ENCODE results near the gene AGT.

AGT gene

DNA sequence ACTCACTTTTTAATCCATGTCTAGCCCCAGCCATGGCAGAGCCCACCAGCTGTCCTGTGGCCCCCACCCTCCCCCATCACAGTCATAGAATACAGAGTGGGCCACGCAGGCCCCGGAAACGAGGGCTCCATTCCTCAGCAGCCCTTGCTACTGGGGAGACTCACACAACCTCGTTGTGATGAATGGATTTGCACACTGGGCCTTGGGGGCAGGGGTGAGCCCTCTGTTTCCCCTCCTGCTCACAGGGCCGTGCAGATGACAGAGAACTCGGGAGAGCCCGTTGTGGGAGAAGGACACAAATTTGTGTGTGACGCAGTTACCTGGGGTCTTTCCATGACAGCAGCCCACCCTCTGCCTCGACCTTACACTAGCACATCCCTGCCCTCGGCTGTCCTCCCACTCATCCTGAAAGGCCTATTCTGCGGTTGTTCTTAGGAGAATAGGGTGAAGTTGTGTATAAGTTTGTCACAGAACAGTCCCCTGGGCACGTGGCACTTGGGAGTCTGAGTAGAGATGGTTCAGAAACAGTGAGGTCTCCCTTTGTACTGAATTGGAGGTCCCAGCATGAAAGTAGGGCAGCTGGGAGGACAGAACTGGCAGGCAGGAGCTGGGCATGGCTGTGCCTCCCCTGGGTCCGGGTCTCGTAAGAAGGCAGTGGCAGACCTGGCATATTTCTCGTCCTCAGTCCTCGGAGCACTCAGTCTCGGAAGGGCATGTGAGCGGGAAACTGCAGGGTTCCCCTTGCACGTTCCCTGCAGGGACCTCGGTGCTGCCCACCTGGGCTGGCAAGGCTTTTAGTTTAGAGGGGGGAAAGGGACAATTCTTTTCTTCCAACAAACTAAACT lies 6.8 kb downstream of the AGT start:
- no peak overlapping the region for H2BK12ac ChIP-seq (ENCODE audit: low read length in 2 of 2)
- H3K14ac ChIP-seq (ENCODE audit: low read length in 2 of 2) = no peak overlapping the region
- H3K4me2 ChIP-seq (ENCODE audit: low read length, poor library complexity, severe bottlenecking) = no peak overlapping the region
- no peak overlapping the region for H2AK5ac ChIP-seq (ENCODE audit: low read length, severe bottlenecking)
- H3K9ac ChIP-seq (ENCODE audit: low read length) = no peak overlapping the region
- peaks cover 4 to 13% of the 10 kb centered on the region in 2 experiments for H3K27me3 ChIP-seq (ENCODE audit: control insufficient read depth in 1 of 2, insufficient read depth in 1 of 2, low read length in 2 of 2)
- no peaks in the 10 kb centered on the region for H3K36me3 ChIP-seq (ENCODE audit: control insufficient read depth in 1 of 2, insufficient read depth in 2 of 2, low read depth in 1 of 2, low read length in 2 of 2)
- H4K91ac ChIP-seq (ENCODE audit: low read length) = no peak overlapping the region
- no peak overlapping the region for H2BK5ac ChIP-seq (ENCODE audit: low read depth, low read length, poor library complexity, severe bottlenecking)
- H3K4me3 ChIP-seq (ENCODE audit: insufficient read depth in 1 of 2, low read depth in 1 of 2, low read length in 2 of 2) = no peak overlapping the region
- no peak overlapping the region for H3K4ac ChIP-seq (ENCODE audit: low read depth in 1 of 2, low read length in 2 of 2)
- H3K79me1 ChIP-seq (replicated peaks; ENCODE audit: low read length, poor library complexity, severe bottlenecking) = no peaks in the 10 kb centered on the region
- H3K27ac ChIP-seq (ENCODE audit: low read length, poor library complexity, severe bottlenecking) = no peak overlapping the region
- H3K18ac ChIP-seq (ENCODE audit: low read depth in 1 of 2, low read length in 2 of 2) = no peak overlapping the region
- peaks cover 9% of the 10 kb centered on the region for H3K4me1 ChIP-seq (ENCODE audit: control insufficient read depth, insufficient read depth, low read depth, low read length)
- WGBS = 88% methylated on average over 18 of the region's 20 CpGs
- H2AFZ ChIP-seq (ENCODE audit: low read depth, low read length) = no peak overlapping the region
- no peak overlapping the region for H2BK15ac ChIP-seq (ENCODE audit: low read depth, poor library complexity, severe bottlenecking)
- no peak for DNase-seq
- no peak overlapping the region for H4K8ac ChIP-seq (ENCODE audit: low read length)
- H2BK120ac ChIP-seq (ENCODE audit: low read depth, low read length) = no peak overlapping the region
- no peak overlapping the region for H3K23ac ChIP-seq (ENCODE audit: low read length in 2 of 2)
- no peaks in the 10 kb centered on the region for H3K9me3 ChIP-seq (ENCODE audit: control insufficient read depth, low read length)

DNA sequence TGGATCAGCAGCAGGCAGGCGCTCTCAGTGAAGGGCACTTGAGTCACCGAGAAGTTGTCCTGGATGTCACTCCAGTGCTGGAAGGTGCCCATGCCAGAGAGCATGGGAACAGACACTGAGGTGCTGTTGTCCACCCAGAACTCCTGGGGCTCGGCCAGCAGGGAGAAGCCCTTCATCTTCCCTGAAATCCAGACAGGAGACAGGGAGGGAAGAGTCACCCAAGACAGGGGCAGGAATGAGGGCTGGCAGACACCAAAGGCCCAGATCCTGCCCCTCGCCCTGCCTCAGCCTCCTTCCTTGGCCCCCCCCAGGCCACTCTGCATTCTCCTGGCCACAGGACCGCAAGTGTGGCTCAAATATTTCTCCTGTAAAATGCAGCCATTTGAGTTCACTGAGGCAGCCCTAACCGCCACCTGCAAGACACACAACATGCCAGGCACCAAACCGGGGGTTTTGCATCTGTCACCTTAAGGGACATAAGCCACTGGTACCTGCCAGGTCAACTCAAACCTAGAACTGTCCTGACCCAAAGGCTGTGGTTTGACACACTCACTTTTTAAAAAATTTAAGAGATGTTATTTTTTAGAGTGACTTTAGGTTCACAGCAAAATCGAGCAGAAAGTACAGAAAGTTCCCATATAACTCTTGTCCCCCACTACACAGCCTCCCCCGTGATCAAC lies 7.8 kb downstream of the AGT start:
- peaks cover 9% of the 10 kb centered on the region for H3K4me1 ChIP-seq (ENCODE audit: control insufficient read depth, insufficient read depth, low read depth, low read length)

DNA sequence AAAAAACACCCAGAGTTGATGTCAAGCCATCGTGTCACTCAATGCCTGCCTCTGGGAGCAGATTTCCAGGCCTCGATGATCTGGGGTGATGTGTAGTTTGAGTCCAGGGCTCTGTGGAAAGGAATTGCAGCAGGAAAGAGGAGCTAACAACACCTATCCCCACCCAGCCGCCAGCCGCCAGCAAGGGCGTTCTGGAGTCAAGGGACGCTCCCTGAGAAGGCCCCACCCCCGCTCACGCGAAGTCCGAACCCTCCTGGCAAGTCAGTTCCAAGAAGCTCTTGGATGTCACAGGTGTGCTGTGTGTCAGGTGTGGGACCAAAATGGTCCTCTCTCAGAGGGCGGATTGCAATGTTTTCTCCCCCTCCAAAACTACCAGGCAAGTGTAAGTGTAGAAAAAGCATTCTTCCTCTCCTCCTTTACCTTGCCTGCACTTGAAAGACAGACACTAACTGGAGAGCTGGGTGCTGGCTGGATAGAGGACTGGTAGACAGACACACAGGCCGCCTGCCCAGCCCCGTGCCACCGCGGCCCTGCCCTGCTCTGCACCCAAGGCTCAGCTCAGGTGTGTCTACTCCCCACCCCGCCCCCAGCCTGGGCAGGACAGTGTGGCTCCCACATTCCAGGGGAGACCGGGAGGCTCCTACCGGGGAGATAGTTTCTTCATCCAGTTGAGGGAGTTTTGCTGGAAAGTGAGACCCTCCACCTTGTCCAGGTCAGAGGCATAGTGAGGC lies 8.5 kb downstream of the AGT start:
- H3K79me1 ChIP-seq (replicated peaks; ENCODE audit: low read length, poor library complexity, severe bottlenecking) = no peaks in the 10 kb centered on the region
- no peak overlapping the region for H2BK15ac ChIP-seq (ENCODE audit: low read depth, poor library complexity, severe bottlenecking)
- H3K18ac ChIP-seq (ENCODE audit: low read depth in 1 of 2, low read length in 2 of 2) = no peak overlapping the region
- H2AK5ac ChIP-seq (ENCODE audit: low read length, severe bottlenecking) = no peak overlapping the region
- H3K4me1 ChIP-seq (ENCODE audit: control insufficient read depth, insufficient read depth, low read depth, low read length) = peaks cover 9% of the 10 kb centered on the region
- peaks cover 4 to 20% of the 10 kb centered on the region in 2 experiments for H3K27me3 ChIP-seq (ENCODE audit: control insufficient read depth in 1 of 2, insufficient read depth in 1 of 2, low read length in 2 of 2)
- H3K4me2 ChIP-seq (ENCODE audit: low read length, poor library complexity, severe bottlenecking) = no peak overlapping the region
- H4K8ac ChIP-seq (ENCODE audit: low read length) = no peak overlapping the region
- 91% methylated on average over 16 of the region's 18 CpGs for WGBS
- no peak for DNase-seq
- no peak overlapping the region for H2BK120ac ChIP-seq (ENCODE audit: low read depth, low read length)
- H3K36me3 ChIP-seq (ENCODE audit: control insufficient read depth in 1 of 2, insufficient read depth in 2 of 2, low read depth in 1 of 2, low read length in 2 of 2) = no peaks in the 10 kb centered on the region
- H3K14ac ChIP-seq (ENCODE audit: low read length in 2 of 2) = no peak overlapping the region
- H3K9ac ChIP-seq (ENCODE audit: low read length) = no peak overlapping the region
- no peak overlapping the region for H3K23ac ChIP-seq (ENCODE audit: low read length in 2 of 2)
- no peak overlapping the region for H4K91ac ChIP-seq (ENCODE audit: low read length)
- no peaks in the 10 kb centered on the region for H3K9me3 ChIP-seq (ENCODE audit: control insufficient read depth, low read length)
- H2BK12ac ChIP-seq (ENCODE audit: low read length in 2 of 2) = no peak overlapping the region
- H3K27ac ChIP-seq (ENCODE audit: low read length, poor library complexity, severe bottlenecking) = no peak overlapping the region
- no peak overlapping the region for H3K4ac ChIP-seq (ENCODE audit: low read depth in 1 of 2, low read length in 2 of 2)
- no peak overlapping the region for H2AFZ ChIP-seq (ENCODE audit: low read depth, low read length)
- no peak overlapping the region for H3K4me3 ChIP-seq (ENCODE audit: insufficient read depth in 1 of 2, low read depth in 1 of 2, low read length in 2 of 2)
- H2BK5ac ChIP-seq (ENCODE audit: low read depth, low read length, poor library complexity, severe bottlenecking) = no peak overlapping the region

More for the DNA sequence above, 7.8 kb downstream of the AGT start:
- H2BK15ac ChIP-seq (ENCODE audit: low read depth, poor library complexity, severe bottlenecking) = no peak overlapping the region
- DNase-seq = no peak
- H3K27ac ChIP-seq (ENCODE audit: low read length, poor library complexity, severe bottlenecking) = no peak overlapping the region
- H3K23ac ChIP-seq (ENCODE audit: low read length in 2 of 2) = no peak overlapping the region
- H3K36me3 ChIP-seq (ENCODE audit: control insufficient read depth in 1 of 2, insufficient read depth in 2 of 2, low read depth in 1 of 2, low read length in 2 of 2) = no peaks in the 10 kb centered on the region
- H3K14ac ChIP-seq (ENCODE audit: low read length in 2 of 2) = no peak overlapping the region
- H2BK120ac ChIP-seq (ENCODE audit: low read depth, low read length) = no peak overlapping the region
- no peaks in the 10 kb centered on the region for H3K79me1 ChIP-seq (replicated peaks; ENCODE audit: low read length, poor library complexity, severe bottlenecking)
- H3K9ac ChIP-seq (ENCODE audit: low read length) = no peak overlapping the region
- H2AFZ ChIP-seq (ENCODE audit: low read depth, low read length) = no peak overlapping the region
- H2BK5ac ChIP-seq (ENCODE audit: low read depth, low read length, poor library complexity, severe bottlenecking) = no peak overlapping the region
- H3K4me2 ChIP-seq (ENCODE audit: low read length, poor library complexity, severe bottlenecking) = no peak overlapping the region
- no peak overlapping the region for H3K4me3 ChIP-seq (ENCODE audit: insufficient read depth in 1 of 2, low read depth in 1 of 2, low read length in 2 of 2)
- H3K18ac ChIP-seq (ENCODE audit: low read depth in 1 of 2, low read length in 2 of 2) = no peak overlapping the region
- no peak overlapping the region for H4K91ac ChIP-seq (ENCODE audit: low read length)
- H2BK12ac ChIP-seq (ENCODE audit: low read length in 2 of 2) = no peak overlapping the region
- H3K27me3 ChIP-seq (ENCODE audit: control insufficient read depth in 1 of 2, insufficient read depth in 1 of 2, low read length in 2 of 2) = peaks cover 4 to 20% of the 10 kb centered on the region in 2 experiments
- 78% methylated on average over 9 of the region's 9 CpGs for whole genome bisulfite sequencing
- no peak overlapping the region for H3K4ac ChIP-seq (ENCODE audit: low read depth in 1 of 2, low read length in 2 of 2)
- no peak overlapping the region for H2AK5ac ChIP-seq (ENCODE audit: low read length, severe bottlenecking)
- no peak overlapping the region for H4K8ac ChIP-seq (ENCODE audit: low read length)
- no peaks in the 10 kb centered on the region for H3K9me3 ChIP-seq (ENCODE audit: control insufficient read depth, low read length)

- H4K8ac ChIP-seq (ENCODE audit: low read length) = no peak overlapping the region
- no peak overlapping the region for H3K23ac ChIP-seq (ENCODE audit: low read length in 2 of 2)
- no peaks in the 10 kb centered on the region for H3K79me1 ChIP-seq (replicated peaks; ENCODE audit: low read length, poor library complexity, severe bottlenecking)
- no peak overlapping the region for H2AFZ ChIP-seq (ENCODE audit: low read depth, low read length)
- no peak overlapping the region for H3K14ac ChIP-seq (ENCODE audit: low read length in 2 of 2)
- 89% methylated on average over 6 of the region's 7 CpGs for WGBS
- H2BK15ac ChIP-seq (ENCODE audit: low read depth, poor library complexity, severe bottlenecking) = no peak overlapping the region
- no peak overlapping the region for H3K9ac ChIP-seq (ENCODE audit: low read length)
- H3K27ac ChIP-seq (ENCODE audit: low read length, poor library complexity, severe bottlenecking) = no peak overlapping the region
- H2AK5ac ChIP-seq (ENCODE audit: low read length, severe bottlenecking) = no peak overlapping the region
- H3K4ac ChIP-seq (ENCODE audit: low read depth in 1 of 2, low read length in 2 of 2) = no peak overlapping the region
- no peak overlapping the region for H2BK5ac ChIP-seq (ENCODE audit: low read depth, low read length, poor library complexity, severe bottlenecking)
- no peak for DNase-seq
- peaks cover 4 to 20% of the 10 kb centered on the region in 2 experiments for H3K27me3 ChIP-seq (ENCODE audit: control insufficient read depth in 1 of 2, insufficient read depth in 1 of 2, low read length in 2 of 2)
- no peak overlapping the region for H4K91ac ChIP-seq (ENCODE audit: low read length)
- H3K4me2 ChIP-seq (ENCODE audit: low read length, poor library complexity, severe bottlenecking) = no peak overlapping the region
- no peak overlapping the region for H2BK12ac ChIP-seq (ENCODE audit: low read length in 2 of 2)
- peaks cover 9% of the 10 kb centered on the region for H3K4me1 ChIP-seq (ENCODE audit: control insufficient read depth, insufficient read depth, low read depth, low read length)
- H2BK120ac ChIP-seq (ENCODE audit: low read depth, low read length) = no peak overlapping the region
- no peak overlapping the region for H3K18ac ChIP-seq (ENCODE audit: low read depth in 1 of 2, low read length in 2 of 2)
- no peak overlapping the region for H3K4me3 ChIP-seq (ENCODE audit: insufficient read depth in 1 of 2, low read depth in 1 of 2, low read length in 2 of 2)
- no peaks in the 10 kb centered on the region for H3K36me3 ChIP-seq (ENCODE audit: control insufficient read depth in 1 of 2, insufficient read depth in 2 of 2, low read depth in 1 of 2, low read length in 2 of 2)
- no peaks in the 10 kb centered on the region for H3K9me3 ChIP-seq (ENCODE audit: control insufficient read depth, low read length)
These were observed 9.1 kb downstream of the AGT start for GRCh38 chr1:230704830-230705229.

All from mesenchymal stem cell (in vitro differentiated cells and primary cell).